ENCODE data around the gene SLC22A13.
"Not testable (repeated sequence)": the region's sequence is repeated elsewhere in the genome, so short reads cannot be mapped to it uniquely, and the experiment has no call there.

The SLC22A13 gene

DNA sequence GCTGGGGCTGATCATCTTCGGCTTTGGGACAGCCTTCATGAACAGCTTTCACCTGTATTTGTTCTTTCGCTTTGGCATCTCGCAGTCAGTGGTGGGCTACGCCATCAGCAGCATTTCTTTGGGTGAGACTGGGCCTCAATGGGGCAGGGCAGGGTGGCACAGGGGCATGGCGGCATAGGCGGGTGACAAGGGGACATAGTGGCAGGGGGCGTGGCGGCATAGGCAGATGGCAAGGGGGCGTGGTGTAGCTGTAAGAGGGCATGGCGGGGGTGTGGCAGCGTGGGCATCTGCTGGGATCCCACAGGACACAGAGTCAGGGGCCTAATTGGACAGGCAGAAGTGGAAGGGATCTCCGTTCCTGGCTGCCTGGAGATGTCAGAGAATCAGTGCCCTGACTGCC is 42.0 kb downstream of the SLC22A13 start:
- DNase-seq, result no peak

DNA sequence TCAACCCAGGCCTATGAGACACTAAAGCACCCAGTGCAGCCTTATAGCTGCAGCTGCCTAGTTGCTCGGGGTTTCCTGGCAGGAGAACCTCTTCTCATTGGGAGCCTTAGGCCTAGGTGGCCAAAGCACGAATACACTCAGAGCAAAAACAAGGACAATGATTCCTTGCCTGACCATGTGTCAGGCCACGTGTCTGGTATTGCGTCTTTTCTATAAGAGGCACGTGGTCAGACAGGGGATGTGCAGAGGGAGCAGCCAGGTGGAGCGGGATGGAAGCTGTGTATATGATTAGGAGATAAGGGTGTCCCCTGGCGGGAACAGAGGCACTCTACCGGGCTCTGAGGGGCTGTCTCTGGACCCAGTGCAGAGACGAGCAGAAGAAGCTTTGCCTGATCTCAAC is 42.8 kb downstream of the SLC22A13 start:
- DNase-seq, result no peak

DNA sequence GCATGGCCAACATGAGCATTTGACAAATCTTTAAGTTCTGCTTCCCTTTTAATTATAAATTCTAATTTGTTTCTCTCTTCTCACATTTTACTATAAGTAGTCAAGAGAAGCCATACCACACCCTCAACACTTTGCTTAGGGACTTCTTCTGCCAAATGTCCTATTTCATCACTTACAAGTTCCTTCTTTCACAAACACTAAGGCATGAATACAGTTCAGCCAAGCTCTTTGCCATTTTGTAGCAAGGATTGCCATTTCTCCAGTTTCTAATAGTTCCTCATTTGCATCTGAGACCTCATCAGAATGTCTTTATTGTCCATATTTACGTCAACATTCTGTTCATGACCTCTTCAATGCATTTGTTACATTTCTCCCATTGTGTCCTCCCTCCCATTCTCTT is 45.9 kb downstream of the SLC22A13 start:
- no peak for DNase-seq

DNA sequence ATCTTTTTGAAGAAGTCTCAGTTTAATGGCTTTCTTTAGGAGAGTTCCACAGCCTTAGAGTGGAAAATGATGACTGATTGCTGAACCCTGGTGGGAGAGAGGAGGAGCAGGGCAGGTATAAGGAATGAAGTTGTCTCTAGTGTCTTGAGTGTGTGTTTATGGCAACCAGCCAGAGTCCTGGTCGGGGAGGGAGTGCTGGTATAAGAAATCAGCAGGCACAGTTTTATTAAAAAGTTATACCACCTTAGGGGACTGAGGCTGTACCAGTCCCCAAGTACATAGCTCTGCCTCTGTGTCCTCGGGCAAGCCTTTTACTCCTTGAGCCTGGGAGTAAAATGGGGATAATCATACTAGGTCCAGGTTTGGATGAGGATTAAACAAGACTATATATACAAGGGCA is 46.3 kb downstream of the SLC22A13 start:
- no peak for DNase-seq

DNA sequence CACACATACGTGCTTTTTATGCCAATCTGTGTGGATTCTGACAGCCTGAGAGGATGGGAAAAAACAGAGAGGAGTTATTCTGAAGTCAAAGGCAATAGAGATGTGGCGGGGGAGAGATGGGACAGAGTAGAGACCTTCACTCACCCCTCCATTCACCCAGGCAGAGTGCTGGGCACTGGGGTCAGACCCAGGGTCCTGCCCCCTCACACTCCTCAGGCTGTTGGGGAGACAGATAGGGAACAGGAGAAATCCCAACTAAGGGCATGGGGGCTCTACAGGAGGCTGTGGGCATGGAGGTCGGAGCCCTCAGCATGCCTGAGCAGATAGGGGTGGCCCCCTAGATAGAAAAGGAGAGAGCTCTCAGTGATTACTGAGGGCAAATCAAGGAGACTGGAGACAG is 46.7 kb downstream of the SLC22A13 start:
- no peak for DNase-seq

DNA sequence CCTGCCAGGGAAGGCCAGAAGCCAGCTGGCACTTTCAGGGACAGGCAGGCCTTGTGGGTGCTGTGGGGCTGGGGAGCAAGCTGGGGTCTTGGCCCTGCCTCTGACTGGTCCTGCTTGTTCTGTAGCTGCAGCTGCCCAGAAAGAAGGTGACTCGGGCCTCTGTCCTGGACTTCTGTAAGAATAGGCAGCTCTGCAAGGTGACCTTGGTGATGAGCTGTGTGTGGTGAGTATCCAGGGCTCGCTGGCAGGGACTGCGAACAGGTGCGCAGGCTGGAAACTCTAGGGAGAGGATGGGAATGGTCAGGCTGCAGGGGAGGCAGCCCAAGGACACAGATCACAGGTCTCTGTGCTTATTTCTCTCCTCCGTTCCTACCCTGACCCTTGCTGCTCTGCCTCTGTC is 47.7 kb downstream of the SLC22A13 start:
- no peak for DNase-seq

DNA sequence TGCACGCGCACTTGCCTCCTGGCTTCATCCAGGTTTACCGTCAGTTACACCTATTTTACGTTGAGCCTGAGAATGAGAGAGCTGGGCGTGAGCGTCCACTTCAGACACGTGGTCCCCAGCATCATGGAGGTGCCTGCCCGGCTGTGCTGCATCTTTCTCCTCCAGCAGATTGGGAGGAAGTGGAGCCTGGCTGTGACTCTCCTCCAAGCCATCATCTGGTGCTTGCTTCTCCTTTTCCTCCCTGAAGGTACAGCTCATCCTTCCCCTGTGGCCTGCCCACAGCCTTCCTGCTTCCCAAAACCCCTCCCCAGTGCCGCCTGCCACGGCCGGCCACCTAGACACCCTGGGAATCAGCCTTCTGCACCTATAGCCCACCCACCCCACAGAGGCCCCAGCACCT is 48.1 kb downstream of the SLC22A13 start:
- DNase-seq, result no peak

DNA sequence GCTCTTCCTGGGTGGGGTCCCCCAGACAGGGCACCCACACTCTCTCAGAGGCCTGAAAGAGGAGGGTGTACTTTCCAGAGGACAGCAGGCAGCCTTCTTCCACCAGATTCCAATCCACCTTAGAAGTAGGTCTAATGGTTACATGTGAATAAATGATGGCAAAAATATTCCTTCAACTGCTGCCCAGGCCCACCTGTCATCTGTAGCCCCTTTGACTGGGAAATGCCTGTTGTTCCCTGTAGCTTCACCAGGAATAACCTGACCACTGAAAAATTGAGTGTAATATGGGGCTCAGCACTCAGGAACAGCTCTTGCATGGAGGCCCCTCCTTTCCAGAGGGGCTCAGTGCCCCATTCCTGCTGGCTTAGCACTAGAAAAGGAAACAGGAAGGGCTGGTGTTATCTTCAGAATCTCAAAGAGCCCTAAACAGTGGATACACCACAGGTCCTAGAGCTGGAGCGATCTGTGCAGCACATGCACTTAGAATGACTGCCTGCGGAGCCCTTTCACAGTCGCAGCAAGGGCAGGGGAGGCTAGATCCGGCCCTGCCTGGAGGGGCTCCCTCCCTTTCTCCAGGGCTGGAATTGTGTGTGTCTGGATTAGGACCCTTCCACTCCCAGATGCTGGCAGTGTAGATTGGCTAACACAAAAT is 48.6 kb downstream of the SLC22A13 start:
- DNase-seq, result no peak

DNA sequence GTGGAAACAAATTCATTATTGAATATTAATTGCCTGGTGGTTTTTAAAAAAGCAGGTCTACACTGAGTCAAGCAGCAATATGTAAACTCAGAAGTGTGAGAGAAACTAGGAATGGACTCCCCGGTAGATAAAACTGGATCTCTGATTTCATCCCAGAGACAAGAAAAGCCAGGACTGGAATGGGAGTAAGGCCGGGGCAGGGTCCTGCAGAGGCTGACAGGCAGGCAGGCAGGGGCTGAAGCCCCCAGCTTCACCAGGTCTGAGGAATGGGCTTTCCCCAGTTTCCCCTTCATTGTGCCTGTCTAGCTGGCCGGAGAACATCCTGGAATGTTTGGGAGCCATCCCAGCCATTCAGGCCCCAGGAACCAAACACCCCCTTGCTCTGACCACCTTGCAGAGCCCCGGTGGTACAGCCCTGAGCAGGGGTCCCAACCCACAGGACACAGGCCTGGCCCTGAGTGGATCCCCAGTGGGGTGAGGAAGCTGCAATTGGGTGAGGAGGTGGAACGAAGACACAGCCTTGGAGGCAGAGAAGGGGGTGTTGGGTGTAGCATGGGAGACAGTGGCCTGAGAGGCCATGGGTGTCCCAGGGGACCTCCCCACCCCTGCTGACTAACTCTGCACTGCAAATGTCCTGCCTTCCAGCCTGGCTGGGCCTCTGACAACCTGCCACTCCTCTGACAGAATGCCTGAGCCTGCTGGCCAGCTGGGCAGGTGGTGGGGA is 49.3 kb downstream of the SLC22A13 start:
- DNase-seq, result no peak

DNA sequence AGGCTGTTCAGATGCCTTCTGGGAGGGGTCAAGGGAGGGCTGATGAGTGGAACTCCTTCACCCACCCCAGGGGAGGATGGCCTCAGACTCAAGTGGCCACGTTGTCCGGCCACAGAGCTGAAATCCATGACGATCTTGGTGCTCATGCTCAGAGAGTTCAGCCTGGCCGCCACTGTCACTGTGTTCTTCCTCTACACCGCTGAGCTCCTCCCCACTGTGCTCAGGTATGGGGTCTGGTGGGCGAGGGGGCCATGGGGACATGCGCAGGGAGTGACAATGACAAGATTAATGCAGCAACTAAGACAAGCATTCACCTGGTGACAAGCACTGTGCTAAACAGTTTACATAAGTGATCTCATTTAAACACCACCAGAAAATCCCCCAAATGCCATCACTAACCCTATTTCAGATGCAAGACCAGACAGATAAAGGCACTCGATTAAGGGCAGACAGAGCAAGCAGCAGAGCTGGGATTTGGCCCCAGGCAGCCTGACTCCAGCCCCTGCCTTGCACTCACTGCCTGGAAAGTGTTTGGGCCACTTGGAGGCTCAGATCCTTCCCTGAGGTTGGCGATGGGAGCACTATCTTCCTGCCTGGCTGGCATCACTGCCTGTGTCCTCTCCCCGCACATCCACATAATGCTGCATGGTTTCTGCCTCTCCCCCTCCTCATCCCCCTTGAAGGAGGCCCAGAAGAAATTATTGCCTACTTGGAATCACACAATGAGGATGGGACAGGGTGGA is 50.0 kb downstream of the SLC22A13 start:
- no peak for DNase-seq

DNA sequence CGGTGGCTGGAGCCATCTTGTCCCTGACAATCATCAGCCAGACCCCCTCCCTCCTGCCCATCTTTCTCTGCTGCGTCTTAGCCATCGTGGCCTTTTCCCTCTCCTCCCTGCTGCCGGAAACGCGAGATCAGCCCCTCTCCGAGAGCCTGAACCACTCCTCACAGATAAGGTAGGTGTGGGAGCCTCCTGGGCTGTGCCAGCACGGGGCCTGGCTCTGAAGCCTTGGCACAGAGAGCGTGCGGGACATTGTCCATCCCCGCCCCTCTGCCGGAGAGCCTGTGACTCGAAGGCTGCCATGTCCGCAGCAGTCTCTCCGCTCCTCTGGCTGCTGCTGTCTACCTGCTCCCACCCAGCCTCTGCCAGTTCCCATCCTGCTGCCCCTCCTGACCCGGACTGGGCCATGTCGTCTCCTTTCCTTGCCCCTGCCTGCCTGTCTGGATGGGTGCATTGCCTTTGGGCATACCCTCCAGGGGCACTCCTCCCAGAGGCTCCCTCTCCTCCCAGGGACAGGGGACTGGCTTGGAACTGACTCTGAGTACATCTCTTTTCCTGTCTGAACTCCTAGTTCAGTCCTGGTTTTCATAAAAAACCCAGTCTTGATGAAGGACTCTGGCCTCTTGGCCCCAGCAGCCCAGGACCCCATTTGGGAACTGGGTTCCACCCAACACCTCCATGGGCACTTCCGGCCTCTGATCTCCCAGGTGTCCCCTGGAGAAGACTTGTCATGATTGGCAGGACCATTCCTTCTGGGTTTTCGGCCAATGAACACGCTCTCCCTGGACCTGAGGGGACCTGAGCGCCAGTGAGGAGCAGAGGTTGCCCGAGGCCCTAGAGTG is 51.0 kb downstream of the SLC22A13 start:
- DNase-seq, result no peak

DNA sequence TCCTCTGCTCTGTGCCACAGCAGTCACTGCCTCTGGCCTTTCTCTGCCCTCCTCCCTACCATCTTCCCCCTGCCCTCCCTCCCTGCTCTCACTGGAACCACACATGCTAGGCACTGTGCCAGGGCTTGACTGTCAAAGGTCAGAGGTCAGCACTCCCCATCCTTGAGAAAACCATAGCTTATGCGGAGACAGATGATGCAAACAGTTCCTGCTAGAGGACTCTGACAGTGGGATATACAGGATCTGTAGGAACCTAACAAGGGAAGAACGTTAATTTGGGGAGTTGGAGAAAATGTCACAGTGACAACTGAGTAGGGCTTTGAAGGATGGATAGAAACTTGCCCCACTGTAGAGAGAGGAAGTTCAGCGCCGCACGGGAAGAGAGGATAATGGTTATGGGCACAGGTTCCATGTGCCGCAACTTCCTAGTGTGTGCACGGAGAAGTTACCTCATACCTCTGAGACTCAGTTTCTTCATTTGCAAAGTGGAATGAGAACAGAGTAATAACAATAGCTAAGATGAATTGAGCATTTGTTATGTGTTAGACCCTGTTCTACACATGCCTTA is 51.7 kb downstream of the SLC22A13 start:
- no peak for DNase-seq

DNA sequence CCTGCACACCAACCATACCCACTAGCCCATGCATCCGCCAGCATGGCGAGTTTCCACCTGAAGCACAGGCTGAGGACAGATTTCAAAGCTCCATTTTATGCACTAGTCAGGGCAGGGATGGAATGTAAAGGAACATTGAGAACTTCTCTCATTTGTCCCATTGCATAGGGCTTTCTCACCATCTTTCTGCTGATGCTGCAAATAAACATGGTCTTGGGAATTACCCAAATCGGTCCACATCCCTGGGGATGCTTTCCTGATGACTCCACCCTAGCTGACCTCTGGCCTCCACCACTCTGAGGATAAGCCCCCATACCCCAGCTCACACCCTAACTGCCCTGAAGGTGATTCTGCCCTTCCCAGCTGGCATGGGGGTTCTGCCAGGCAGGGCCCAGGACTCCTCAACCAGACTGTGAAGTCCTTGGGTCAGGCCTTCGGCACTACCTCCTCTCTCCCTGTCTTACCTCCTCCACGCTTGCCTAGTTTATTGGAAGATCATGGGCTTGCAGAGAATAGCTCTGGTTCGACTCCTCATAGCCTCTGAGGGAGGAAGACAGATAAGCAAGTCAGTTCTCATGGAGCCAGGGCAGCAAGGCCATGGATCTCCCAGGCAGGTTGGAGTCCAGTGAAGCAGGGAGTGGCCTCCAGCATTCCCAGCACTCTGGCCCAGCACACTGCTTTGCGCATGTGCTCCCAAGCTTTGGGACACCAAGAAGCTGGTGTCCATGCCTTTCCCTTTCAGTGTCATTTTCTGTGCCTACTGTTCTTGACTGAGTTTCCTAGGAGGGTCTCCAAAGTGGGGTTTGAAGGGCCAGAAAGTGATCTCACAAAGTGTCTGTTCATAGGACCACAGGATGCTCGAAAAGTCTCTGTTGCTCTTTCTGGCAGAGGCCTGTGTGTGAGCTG is 53.4 kb downstream of the SLC22A13 start:
- DNase-seq, result no peak

DNA sequence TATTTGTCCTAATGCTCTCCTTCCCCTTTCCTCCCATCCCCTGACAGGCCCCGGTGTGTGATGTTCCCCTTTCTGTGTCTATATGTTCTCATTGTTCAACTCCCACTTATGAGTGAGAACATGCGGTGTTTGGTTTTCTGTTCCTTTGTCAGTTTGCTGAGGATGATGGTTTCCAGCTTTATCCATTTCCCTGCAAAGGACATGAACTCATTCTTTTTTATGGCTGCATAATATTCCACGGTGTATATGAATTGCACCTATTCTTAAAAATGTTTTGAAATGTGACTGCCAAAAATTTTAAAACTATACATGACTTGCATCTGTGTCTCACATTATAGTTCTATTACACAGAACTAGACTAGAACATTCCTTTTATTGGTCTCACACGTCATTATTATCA is 55.0 kb downstream of the SLC22A13 start:
- DNase-seq, result not testable (repeated sequence)

DNA sequence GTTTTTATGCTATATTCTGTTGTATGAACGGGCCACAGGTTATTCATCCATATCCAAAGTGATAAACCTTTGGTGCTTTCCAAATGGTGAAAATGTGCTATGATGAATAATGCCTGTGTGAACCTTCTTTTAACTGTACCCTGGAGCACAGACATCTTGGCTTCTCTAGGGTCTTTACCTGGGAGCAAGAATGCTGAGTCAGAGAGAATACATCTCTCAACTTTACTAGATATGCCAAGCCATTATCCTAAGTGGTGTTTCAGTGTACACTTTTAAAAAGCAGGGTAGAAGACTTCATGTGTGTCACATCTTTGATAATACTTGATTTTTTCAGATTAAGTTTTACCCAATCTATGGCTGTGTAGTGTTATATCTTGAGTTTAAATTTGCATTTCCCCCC is 57.4 kb downstream of the SLC22A13 start:
- no peak for DNase-seq

DNA sequence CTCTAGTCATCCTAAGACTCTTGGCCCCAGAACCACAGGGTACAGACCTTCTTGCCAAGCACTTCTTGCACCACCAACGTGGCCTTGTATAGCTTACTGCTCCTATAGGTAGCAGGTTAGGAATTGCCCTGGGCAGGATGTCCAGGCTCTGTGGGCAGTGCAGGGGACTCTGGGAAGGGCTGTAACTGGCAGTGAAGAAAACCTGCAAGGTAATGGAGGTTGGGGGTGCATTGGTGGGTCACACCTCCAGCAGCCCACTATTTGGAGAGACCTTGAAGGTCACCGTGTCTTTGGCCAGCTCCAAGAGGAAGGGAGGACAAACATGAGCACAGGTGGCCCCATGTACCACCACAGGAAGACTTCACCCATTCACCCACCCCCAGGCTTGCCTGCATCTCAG is 59.6 kb downstream of the SLC22A13 start:
- no peak for DNase-seq

DNA sequence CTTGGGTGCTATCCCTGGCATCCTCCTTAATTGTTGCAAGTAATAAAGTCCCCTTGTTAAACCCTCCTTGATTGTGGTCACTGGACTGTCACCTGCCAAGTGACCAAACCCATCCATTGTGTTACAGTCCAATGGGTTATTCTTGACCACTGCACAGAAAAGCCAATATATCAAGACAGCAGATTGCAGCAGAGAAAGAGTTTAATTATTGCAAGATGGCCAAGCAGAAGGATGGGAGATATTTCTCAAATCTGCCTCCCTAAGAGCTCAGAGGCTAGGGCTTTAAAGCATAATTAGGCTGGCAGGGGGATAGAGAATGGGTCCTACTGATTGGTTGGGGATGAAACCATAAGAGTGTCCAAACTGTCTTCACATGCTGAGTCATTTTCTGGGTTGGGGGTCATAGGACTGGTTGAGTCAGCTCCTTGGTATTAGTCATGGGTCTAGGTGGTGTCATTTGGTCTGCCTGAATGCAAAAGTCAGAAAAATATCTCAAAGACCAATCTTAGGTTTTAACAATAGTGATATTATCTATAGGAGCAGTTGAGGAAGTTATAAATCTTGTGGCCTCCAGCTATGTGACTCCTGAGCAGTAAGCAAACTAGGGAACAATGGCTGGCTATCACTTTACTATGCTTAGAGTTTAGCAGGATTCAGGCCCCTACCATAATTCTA is 61.9 kb downstream of the SLC22A13 start:
- no peak for DNase-seq

All from NCI-H82 (cell line).